GM15510 (cell line): ENCODE measurements around the gene SPAG16.

Experiments
- POLR2A ChIP-seq: IDR thresholded peaks from 3 replicates; pipeline ENCODE4 v1.6.1; 2011; ENCODE audit warnings: borderline replicate concordance; ENCODE audit not compliant: insufficient read length; ENCODE audit errors: extremely low read depth

Gene SPAG16

GRCh38 chr2:213252206-213252605, 32.1 kb upstream of the SPAG16 start:
- TF ChIP-seq POLR2A: no peak

DNA sequence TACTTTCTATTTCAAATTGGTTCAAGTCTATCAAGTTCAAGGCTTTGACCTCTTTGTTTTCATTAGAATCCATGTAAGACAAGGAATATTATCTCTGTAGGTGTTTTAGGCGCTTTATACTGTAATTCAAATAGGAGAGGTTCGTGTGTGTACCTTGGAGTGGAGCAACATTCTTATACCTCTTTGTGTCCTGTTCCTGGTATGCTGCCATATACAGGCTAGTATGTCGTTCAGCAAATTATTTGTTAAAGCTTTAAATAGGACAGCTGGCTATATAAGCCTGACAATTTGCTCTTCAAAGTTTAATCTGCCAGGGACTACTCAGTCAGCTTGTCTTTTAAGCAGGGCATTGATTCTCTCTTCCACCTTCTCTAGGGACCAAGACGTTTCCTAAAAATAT, 31.1 kb upstream of the SPAG16 start:
- no peak for TF ChIP-seq POLR2A

DNA sequence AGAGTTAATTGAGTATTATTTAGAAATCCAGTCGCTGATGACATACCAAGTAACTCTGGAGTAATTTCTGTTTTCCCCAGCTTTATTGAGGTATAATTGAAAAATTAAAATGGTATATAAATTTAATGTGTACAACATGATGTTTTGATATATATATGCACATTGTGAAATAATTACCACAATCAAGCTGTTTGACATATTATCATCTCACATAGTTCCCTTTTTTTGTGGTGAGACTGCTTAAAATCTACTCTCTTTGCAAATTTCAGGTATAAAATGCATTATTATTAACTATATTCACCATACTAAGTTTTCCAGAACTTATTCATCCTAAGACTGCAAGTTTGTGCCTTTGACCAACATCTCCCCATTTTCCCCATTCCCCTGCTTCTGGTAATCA, 25.0 kb upstream of the SPAG16 start:
- TF ChIP-seq POLR2A: no peak

GRCh38 chr2:213261237-213261636, 23.0 kb upstream of the SPAG16 start:
- TF ChIP-seq POLR2A: no peak

- TF ChIP-seq POLR2A: no peak
Observed at GRCh38 chr2:213261715-213262114, 22.5 kb upstream of the SPAG16 start.

DNA sequence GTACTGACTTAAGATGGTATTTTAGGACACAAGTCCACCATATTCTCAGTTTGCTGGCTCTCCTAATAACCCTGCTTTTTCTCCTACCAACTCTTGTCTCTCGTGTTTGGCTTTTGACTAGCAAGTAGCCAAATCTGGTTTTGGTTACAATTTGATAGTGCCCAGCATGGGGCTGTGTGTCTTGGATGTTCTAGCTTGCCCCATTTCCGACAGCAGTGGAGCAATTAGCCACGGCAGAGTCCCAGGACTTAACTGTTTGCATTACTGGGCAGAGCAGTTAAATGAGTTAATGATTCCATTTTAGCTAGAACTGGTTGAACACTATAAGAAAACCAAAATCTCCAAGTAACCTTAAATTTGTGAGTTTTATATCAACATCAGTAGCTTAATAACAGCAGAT, 18.6 kb upstream of the SPAG16 start:
- TF ChIP-seq POLR2A: no peak

DNA sequence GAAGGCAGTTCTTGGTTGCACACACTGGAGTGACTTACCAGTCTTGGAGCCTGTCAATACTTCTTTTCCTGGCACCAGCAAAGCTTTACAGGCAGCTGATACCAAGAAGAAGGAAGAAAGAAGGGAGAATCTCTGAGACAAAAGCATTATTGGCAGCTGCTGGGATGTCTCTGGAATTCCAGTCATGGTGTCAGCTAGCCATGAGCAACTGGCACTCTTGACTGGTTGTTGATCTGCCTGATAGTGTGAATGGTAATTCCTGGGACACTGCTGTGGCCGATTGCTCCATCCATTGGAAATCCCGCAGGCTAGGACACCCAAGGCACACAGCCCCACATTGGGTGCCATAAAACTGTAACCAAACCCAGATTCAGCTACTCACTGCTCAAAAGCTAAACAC, 17.8 kb upstream of the SPAG16 start:
- TF ChIP-seq POLR2A: no peak

DNA sequence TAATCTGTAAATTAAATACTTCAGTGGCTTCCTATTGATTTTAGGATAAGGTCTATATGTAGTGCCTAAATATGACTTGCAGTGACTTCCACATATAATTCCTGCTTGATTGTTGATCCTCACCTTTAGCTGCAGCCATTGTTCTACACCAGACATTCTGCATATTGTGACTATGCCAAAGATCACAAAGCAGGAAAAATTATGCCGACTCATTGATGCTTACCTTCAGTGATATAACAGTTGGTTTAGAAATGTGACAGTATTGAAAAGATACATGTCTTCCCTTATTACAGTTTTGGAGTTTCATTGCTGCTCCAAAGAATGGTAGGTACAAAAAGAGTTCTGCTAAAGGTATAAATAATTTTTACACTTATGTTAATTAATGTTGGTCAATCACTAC, 12.3 kb upstream of the SPAG16 start:
- no peak for TF ChIP-seq POLR2A

DNA sequence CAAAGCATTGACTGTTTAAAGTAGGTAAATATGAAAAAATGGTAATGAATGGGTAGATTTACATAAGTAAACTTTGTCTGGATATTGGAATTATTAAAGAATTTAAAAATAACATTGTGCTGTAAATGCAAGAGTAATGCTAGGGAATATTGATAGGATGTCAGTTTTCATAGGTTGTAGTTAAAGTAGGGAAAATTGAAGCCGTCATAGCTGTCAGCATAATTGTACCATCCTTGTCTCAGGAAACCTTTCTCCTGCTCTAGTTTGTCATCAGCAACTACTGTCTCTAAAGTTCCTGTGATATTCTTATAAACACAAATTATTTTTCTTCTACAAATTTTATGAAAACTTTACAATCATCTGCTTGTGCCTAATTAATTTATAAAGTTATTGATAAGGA, 10.1 kb upstream of the SPAG16 start:
- no peak for TF ChIP-seq POLR2A

DNA sequence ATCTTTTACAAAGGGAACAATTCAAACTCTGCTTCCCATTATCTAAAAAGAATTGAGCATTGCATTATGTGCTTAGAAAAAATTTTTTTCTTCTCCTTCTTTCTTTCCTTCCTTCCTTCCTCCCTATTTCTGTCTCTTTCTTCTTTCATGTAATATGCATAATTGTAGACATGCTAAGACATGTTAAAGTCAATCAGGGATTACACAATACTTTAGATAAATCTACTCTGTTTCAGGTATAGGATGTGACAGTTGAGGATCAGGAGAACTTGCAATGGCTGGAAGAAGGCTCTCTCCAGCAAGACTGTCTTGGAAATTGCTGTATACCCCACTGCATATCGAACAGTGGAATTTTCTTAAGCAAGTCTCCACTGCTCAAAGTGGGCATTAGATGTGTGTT, 9.0 kb upstream of the SPAG16 start:
- TF ChIP-seq POLR2A: no peak

DNA sequence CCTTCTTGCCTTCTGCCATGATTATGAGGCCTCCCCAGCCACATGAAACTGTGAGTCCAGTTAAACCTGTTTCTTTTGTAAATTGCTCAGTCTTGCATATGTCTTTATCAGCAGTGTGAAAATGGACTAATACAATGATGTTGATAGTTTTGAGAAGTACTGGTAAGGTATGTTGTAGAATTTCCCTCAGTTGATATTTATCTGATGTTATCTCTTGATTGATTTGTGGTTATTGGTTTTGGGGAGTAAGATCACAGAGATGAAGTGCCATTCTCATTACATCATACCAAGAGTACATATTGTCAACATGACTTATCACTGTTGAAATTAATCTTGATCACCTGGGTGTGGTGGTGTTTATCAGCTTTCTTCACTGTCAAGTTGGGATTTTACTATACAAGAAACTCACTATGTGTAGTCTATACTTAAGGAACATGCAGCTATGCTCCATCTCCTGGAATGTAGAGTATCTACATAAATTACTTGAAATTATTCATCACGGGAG, 5.1 kb upstream of the SPAG16 start:
- no peak for TF ChIP-seq POLR2A

DNA sequence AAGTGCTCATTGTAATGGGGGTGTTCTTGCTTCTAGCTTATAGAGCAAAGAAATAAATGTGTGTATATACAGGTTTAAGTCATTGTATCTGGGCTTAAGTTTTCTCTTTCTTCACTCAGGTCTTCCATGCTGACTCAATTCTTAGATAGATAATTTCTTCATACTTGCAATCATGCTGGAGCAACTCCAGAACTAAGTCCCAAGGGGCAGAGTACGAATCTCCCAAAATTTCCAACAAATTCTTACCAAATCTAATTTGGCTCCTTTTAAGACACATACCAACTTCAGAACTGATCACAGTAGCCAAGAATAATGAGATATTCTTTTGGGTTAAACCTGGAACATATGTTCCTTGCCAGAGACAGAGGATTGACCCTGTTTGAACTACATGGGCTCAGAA, 4.3 kb upstream of the SPAG16 start:
- TF ChIP-seq POLR2A: no peak

GRCh38 chr2:213281156-213281555, 3.1 kb upstream of the SPAG16 start:
- no peak for TF ChIP-seq POLR2A

- no peak for TF ChIP-seq POLR2A
Observed at GRCh38 chr2:213285404-213285803, 1.1 kb downstream of the SPAG16 start.

- TF ChIP-seq POLR2A: no peak
Observed at GRCh38 chr2:213286161-213286560, 1.9 kb downstream of the SPAG16 start.

GRCh38 chr2:213288913-213289700, 4.8 kb downstream of the SPAG16 start:
- TF ChIP-seq POLR2A: no peak

- no peak for TF ChIP-seq POLR2A
Observed at GRCh38 chr2:213290501-213290900, 6.2 kb downstream of the SPAG16 start.

GRCh38 chr2:213296270-213296669, 12.0 kb downstream of the SPAG16 start:
- TF ChIP-seq POLR2A: no peak
